Astrocyte of the cerebellum (primary cell): ENCODE data around the gene PRKG1.

Experiments used
- DNase-seq: peaks from one replicate; pipeline ENCODE4 v3.0.0-alpha.2; 2011; ENCODE audit warnings: low read depth
- H3K4me3 ChIP-seq: 2 replicates; pipeline ENCODE4 v1.5.1; 2011; ENCODE audit warnings: mild to moderate bottlenecking, low read depth, low read length, moderate library complexity
- in situ Hi-C: cut with HindIII; loops from 2 replicates; pipeline ENCODE4 v1.10.0; 2017; ENCODE audit warnings: low sequenced_read_pairs
- TF ChIP-seq, protein P1 (sequence below): IDR thresholded peaks from 2 replicates; pipeline ENCODE4 v1.5.1; 2012; ENCODE audit warnings: low read length, low read depth, moderate library complexity, mild to moderate bottlenecking; ENCODE audit errors: missing control alignments

Gene PRKG1

DNA sequence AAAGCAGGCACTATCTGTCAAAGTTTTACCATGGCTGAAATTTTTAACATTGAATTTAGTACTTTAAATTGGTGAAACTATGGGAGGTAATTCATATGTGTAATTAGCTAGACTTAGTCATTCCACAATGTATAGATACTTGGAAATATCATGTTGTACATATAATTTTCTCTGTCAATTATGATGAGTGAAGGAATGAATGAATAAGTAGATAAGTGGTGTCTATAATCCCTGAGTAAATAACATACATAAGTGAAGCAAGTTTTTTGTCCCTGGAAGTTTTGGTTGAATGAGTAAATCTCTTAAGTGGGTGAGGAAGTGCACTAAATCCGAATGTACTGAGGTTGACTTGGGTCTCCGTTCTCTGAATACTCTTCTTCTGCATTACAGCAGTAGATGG, 424.1 kb downstream of the PRKG1 start:
- DNase-seq = no peak
- no peak overlapping the region for H3K4me3 ChIP-seq
- in situ Hi-C loops = no loop called here
- TF ChIP-seq, protein P1, sequence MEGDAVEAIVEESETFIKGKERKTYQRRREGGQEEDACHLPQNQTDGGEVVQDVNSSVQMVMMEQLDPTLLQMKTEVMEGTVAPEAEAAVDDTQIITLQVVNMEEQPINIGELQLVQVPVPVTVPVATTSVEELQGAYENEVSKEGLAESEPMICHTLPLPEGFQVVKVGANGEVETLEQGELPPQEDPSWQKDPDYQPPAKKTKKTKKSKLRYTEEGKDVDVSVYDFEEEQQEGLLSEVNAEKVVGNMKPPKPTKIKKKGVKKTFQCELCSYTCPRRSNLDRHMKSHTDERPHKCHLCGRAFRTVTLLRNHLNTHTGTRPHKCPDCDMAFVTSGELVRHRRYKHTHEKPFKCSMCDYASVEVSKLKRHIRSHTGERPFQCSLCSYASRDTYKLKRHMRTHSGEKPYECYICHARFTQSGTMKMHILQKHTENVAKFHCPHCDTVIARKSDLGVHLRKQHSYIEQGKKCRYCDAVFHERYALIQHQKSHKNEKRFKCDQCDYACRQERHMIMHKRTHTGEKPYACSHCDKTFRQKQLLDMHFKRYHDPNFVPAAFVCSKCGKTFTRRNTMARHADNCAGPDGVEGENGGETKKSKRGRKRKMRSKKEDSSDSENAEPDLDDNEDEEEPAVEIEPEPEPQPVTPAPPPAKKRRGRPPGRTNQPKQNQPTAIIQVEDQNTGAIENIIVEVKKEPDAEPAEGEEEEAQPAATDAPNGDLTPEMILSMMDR = no peak

DNA sequence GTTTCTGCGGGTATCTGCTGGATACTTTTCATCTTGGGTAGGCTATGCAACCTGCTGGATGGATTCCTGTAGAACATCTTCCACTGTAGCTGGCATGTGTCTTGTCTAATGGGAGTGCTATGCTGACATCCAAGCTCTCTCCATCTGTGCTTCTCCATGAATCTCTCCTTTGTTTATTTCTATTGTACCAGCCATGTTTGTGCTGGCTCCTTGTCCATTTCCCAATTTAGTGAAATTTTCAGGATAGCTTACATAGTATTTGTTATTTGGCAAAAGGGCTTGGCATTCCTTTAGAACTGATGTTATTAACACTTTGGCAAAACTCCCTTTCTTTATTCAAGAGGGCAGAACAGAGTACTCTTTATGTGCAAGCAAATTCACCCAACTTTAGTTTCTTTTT, 427.1 kb downstream of the PRKG1 start:
- TF ChIP-seq, protein P1 = no peak
- no peak for DNase-seq
- in situ Hi-C loops = no loop called here
- H3K4me3 ChIP-seq = no peak overlapping the region

DNA sequence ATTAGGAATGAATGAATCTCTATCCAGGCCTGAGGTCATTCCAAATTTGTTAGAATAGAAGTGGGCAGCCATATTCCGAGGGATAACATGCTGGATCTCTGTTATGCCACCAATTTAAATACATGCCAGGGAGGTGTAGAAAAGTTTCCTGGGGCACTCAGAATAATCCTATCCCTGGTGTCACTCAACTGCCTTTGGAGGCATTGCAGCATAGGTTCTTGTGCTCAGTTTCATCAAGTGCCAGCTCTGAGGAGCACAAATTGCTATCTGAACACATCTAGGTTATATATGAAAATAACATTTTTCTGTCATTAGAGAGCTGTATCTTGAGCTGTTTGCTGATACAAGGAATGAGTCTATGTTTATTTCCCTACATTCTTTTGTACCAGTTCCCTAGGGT, 427.8 kb downstream of the PRKG1 start:
- in situ Hi-C loops = no loop called here
- TF ChIP-seq, protein P1 = no peak
- no peak for DNase-seq
- no peak overlapping the region for H3K4me3 ChIP-seq

DNA sequence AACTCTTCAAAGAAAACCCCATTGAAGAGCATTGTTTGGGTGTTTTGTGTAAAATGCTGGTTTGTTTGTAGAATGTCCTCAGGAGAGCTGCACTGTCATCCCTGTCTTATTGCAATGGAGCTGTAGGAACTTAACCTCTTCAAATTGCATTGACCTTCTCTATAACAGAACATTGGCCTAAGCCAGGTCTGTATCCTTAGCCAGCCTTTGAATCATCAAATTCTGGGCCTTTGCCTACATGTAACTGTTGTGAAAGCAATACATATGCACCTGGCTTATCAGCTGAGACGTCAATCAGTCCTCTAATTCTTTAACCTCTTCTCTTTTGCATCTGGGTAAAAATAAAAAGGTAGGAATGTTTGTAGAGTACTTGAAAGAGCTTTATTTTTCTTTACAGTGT, 429.1 kb downstream of the PRKG1 start:
- in situ Hi-C loops = no loop called here

DNA sequence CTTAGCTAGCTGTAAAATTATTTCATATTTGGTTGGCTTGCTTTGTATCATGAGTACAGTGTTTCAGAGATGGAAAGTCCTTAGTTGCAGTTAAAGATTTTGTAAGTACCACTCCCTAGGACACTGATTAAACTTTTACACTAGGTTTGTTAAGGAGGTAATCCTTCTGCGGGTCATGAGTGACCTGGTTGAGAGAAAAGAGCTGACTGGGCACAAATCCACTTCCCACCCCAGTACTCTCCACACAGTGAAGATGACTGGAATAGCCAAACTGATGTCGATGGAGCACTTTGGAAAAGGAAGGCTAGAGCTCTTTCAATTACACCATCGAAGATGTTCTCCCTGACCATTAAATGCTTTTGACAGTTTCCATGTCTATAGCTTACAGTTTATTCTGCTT, 433.2 kb downstream of the PRKG1 start:
- H3K4me3 ChIP-seq = no peak overlapping the region
- TF ChIP-seq, protein P1 = no peak
- in situ Hi-C loops = no loop called here
- no peak for DNase-seq

More for the DNA sequence above, 429.1 kb downstream of the PRKG1 start:
- no peak overlapping the region for H3K4me3 ChIP-seq
- no peak for DNase-seq
- TF ChIP-seq, protein P1 = no peak

DNA sequence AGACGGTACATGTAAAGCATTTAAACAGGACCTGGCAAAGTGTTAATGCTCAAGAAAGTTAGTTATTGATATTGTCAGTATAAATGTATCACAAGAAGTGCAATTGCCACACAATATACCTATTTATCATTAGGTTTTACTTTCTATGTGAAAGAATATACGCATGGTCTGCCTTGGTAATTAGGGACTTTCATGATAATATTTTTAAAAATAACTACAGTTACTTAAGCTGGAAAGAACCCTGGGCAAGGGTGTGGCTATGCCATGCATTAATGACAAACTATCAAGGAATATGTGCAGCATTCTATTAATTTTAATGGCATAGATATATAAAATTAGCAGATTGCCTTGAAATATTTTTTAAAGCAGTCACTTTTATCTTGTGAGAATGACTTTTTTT, 433.9 kb downstream of the PRKG1 start:
- in situ Hi-C loops = no loop called here
- H3K4me3 ChIP-seq = no peak overlapping the region
- DNase-seq = no peak
- TF ChIP-seq, protein P1 = no peak

DNA sequence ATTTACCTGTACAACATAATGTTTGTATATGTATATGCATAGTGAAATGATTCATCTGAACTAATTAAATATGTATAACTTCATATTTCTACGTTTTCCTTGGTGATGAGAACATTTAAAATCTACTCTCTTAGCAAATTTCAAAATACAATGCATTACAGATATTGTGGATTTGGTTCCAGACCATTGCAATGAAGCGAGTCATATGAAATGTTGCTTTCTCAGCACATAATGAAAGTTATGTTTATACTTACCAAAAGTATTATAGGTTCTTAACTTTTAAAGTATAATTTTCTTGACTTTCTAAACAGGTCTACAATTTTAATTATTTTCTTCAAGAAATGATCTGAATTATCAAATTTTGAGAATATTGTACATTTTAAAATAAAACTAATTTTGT, 435.9 kb downstream of the PRKG1 start:
- H3K4me3 ChIP-seq = no peak overlapping the region
- DNase-seq = no peak
- in situ Hi-C loops = no loop called here
- TF ChIP-seq, protein P1 = no peak
